Activated effector memory CD4-positive, alpha-beta T cell treated with Interleukin-2 at 50 U/mL for 16 hours (primary cell): ENCODE results near the gene LNP1.

Source experiments
- DNase-seq: peaks from one replicate; pipeline ENCODE4 v3.0.0-alpha.2; 2020

Gene LNP1

DNA sequence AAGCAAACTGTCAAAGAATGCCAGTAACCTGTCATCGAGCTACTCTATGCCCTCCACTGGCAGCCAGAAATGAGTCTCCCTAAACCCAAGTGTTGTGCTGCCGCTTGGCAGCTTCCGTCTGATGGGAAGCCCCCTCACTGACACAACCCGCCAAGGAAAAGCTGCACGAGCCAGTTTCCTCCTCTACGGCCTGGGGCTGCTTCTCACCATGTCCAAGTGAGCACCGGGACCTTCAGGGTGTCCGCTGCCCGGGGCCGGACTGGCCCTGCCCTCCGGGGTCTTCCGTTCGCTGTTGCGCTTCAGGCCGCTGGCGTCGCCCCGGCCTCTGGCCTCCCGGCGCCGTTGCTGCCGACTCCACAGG is 940 bp upstream of the LNP1 start:
- DNase-seq = peak; percentile 16

DNA sequence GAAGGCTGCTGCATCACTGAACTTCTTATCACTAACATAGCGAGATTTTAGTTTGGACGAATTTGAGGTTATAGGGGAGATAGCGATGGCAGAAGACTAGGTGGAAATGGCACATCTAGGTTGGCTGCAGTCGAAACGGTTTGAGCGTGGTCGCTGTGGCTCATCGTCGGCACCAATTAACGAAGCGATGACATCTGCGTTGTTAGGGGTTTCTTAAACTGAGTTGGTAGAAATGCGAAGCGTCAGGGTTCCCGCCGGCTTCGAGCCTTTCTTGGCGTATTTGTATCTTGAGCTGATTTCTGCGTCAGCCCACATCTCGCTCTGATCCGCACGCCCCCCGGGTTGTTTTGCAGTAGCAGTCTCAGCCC is 319 bp downstream of the LNP1 start:
- DNase-seq = no peak

DNA sequence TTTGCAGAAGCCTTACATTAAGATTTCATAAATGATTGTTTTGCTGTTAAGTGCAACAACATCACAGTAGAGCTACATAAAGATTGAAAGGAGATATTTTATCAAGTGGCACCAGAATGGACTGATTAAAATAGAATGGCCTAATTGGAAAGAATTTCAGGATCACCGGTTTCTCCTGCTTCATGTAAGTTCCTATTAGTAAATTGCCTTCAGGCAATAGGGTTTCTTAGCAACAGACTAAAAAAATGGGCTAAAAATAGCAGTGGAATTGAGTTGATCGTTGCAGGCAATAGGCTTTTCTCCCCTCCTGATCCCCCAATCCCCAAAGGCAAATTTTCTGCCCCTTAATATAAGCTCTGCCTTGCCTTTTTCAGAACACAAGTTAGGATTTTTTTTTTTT is 917 bp downstream of the LNP1 start:
- DNase-seq = no peak

DNA sequence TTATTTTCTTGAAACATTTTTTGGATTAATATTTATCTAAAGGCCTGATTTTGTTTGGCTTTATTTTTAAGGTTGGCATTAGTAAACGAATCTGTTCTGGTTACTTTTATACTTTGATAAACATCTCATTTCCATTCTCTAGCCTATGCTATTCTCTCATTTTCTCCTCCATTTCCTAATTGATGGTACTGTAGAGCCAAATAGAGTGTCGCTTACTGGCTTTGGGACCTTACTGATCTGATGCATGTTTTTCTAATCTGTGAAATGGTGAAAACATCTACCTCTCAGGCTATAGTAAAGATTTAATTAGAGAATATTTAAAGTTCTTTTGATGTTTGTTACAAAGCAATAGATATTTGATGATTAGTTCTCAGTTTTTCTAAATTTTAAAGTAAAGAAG is 1.6 kb downstream of the LNP1 start:
- DNase-seq = no peak

DNA sequence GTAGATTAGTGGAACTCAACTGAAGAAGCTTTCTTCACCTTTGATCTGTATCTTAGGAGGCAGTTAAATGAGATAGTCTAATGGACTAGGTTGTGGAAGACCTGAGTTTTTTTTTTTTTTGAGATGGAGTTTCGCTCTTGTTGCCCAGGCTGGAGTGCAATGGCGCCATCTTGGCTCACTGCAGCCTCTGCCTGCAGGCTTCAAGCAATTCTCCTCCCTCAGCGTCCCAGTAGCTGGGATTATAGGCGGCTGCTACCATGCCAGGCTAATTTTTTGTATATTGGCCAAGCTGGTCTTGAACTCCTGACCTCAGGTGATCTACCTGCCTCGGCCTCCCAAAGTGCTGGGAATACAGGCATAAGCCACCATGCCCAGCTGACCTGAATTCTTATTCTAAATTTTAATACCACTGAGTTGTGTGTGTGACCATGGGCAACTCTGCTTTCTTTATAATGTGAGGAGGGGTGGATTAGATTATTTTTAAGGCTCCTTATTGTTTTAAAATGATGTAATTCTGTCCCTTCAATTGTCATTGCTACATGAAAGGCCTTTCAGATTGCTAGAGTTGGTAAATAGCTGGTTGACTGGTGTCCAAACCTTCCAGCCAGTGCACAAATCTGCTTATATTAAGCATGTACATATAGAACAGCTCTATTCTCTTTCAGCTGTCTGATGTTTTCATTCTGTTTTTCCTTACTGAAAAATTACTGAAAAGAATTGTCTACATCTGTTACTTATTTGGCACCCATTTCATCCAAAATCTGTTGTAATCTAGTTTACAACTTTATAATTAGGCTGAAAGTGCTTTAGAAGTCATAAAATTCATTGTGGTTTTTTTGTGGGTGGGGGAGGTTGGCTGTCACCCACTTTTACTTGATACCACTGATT is 2.3 kb downstream of the LNP1 start:
- no peak for DNase-seq

DNA sequence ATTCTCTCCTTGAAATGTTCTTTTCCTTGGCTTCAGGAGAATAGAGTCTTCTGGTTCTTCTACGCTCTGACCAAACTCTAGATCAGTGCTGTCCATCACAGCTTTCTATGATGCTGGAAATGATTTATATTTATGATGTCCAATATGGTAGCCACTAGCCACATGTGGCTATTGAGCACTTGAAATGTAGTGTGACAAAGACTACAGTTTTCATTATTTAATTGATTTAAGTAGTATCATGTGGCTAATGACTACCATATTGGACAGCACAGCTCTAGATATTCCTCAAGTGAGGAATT is 2.9 kb downstream of the LNP1 start:
- DNase-seq = no peak

DNA sequence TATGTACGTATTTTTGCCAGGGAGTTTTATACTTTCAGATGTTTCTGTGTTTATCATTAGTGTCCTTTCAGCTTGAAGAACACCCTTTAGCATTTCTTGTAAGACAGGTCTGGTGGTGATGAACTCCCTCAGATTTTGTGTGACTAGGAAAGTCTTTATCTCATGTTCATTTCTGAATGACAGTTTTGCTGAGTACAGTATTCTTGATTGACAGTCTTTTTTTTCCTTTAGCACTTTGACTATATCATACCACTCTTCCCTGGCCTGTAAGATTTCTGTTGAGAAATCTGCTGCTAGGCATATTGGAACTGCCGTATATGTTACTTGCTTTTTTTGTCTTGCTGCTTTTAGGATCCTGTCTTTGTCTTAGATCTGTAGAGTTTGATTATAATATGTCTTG is 5.8 kb downstream of the LNP1 start:
- no peak for DNase-seq

DNA sequence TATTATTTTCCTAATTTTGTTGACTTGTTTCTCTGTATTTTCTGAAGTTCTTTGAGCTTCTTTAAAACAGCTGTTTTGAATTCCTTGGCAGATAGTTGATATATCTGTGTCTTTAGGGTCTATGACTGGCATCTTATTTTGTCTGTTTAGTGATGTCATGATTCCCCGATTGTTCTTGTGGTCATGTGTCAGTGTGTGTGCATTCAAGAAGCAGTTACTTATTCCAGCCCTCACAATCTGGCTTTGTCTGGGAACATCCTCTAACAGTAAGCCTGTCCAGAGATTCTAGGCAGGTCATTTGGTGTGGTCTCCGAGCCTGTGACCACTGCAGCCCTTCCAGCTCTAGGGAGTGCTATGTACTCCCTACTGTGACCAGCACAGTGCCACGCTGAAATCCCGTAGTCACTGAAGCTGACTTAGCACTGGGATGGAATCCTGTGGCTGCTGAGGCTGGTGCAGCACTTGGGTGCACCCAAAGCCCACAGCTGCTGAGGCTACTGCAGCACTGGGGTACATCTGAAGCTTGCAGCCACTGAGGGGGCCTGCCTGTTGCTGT is 6.7 kb downstream of the LNP1 start:
- no peak for DNase-seq

DNA sequence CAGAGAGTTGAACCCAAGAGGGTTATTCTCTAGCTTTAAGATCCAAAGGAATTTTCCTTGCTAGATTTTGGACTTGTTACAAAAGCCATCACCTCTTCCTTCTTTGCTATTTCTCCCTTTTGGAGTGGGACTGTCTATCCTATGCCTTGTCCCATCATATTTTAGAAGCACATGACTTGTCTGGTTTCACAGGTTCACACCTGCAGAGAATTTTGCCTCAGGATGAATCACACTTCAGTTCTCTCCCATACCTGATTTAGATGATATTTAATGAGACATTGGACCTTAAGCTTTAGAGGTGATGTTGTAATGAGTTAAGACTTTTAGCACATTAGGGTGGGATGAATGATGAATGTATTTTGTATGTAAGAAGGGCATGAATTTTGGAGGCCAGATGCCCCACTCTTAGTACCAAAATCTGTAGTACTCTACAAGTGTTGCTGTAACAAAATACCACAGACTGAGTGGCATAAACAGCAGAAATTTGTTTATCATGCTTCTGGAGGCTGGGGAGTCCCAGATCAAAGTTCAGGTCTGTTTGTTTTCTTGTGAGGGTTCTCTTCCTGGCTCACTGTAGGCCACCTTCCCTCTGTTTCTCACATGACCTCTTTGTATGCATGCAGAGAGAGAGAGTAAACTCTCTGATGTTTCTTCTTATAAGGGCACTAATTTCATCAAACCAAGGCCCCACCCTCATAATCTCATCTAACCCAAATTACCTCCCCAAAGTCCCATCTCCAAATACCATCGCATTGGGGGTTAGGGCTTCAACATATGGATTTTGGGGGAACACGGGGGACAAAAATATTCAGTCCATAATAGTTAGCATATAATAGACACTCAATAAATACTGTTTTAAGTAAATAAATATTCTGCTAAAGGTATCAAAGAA is 10.0 kb downstream of the LNP1 start:
- no peak for DNase-seq

DNA sequence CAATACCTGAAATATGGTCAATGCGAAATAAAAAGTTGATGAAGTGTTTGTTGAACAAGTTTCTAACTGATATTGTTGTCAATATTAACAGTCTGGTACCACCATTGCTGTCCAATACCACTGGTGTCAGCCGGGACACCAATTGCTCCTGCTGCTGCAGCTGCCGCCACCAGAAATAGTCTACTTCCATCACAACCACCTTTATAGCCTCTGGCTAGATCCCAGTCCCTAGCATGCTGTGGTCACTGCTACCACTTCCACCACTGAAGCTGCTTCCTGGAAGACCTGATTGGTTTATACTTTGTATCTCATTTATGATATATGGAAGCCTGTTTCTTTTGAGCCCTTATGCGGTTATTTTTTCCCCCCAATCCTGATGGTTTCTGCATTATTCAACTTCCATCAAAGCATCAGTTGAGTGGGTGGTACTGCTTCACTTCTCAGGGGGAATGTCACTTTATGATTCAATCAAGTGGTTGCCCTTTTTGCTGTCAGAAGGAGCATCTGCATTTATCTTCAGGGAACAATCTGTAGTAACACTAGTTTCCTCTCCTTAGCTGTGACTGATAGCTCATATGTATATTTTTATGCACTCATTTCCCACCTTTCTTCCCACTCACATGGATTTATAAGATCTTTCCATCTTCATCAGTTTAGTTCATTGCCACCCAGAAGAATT is 11.7 kb downstream of the LNP1 start:
- no peak for DNase-seq

DNA sequence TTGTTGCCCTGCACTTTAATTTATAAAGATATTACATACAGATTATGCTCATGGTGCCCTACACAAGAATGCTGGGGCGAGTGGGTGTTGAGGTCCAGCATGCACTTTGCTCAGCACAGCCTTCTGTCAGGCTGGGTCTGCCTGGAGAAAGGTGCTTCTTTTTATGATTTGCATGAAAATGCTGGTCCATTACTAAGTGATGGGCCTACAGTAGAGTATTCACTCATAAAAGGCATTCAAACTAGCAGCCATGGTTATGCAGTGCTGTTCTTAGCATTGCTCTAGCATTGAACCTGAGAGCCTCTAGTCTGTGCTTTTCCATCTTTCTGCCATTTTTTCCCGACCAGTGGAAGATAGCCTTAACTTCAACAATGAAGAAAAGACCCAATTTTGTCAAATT is 12.3 kb downstream of the LNP1 start:
- DNase-seq = no peak

DNA sequence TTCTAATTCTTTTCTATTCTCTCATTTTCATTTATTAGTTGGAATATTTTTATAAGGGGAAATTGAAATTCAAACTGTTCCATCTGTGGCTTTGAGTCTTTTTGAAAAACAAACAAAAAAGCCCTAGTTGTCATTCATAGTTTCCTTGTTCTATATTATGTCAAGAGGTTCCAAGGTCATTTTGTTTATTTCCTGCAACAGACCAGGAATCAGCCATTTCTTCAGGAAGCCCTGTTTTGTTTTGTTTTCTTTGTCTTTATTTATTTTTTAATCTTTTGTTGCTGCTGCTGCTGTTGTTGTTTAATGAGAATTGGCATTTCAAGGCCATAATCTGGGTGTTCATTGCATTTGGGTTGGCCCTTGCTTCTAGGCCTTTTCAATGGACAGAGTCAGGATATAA is 14.8 kb downstream of the LNP1 start:
- DNase-seq = no peak

DNA sequence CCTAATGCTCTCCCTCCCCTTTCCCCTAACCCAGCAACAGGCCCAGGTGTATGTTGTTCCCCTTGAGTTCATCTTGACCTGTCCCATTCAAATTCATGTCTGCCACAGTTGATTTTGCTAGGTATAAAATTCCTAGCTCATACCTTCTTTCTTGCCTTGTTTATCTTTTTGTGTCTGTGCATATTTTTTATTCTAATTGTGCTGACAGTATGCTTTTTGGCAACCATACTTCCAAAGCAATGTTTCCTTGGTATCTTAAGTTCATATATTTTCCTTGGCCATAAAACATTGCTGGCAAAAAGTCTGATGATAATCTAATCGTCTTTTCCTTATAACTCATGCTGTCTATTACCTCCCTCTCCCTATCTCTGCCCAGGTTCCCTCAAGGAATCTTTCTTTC is 15.5 kb downstream of the LNP1 start:
- no peak for DNase-seq

DNA sequence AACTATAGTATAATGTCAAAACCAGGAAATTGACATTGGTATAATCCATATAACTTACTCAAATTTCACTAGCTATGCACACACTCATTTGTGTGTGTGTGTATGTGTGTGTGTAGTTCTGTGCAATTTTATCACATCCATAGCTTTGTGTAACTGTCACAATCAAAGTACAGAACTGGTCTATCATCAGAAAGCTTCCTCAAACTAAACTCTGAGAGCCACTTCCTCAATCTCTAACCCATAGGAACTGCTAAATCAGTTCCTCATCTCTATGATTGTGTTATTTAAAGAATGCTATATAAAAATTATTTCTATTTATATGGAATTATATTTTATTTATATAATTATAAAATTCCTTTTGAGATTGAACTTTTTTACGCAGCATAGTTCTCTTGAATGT is 18.1 kb downstream of the LNP1 start:
- DNase-seq = no peak

DNA sequence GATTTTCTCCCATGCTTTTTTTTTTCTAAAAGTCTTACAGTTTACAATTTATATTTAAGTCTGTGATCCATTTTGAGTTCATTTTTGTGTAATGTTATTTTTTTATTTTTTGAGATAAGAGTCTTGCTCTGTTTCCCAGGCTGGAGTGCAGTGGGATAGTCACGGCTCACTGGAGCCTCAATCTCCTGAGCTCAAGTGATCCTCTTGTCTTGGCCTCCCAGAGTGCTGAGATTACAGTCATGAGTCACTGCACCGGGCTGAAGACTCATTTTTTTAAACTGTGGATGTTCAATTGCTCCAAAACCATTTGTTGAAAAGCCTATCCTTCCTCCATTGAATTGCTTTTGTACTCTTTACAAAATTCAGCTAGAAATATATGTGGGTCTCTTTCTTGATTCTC is 19.5 kb downstream of the LNP1 start:
- no peak for DNase-seq

DNA sequence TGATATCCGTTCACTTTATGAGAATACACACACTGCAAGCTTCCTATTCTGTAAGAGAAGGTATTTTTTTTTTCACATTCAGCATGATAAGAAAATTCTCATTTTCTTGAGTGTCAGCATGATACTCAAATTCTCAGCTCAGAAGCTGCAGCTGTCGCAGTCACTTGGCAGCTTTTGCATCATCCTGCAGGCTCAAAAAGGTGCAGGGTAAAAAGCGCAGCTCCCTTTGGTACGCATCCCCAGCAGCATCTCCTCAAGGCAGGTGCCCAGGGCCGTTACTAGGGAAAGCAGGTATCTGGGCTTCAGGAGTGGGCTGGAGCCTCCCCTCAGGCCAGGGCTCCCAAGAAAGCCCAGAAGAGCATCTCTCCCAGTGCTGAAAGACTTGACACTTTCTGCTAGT is 22.3 kb downstream of the LNP1 start:
- DNase-seq = no peak

DNA sequence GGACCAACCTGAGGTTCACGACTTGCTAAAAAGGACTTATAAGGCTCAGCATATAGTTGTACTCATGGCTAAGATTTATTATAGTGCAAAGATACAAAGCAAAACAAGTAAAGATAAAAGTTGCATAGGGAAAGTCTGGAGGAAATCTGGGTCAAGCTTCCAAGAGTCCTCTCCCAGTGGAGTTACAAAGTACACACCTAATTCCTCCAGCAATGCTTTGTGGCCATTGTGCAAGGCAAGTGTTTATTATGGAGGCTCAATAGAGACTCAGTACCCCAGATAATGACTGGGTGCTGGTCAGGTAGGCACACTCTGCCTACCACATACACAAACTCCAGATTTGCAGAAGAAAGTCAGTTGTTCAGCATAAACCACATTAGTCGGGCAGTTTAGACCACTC is 22.9 kb downstream of the LNP1 start:
- no peak for DNase-seq

DNA sequence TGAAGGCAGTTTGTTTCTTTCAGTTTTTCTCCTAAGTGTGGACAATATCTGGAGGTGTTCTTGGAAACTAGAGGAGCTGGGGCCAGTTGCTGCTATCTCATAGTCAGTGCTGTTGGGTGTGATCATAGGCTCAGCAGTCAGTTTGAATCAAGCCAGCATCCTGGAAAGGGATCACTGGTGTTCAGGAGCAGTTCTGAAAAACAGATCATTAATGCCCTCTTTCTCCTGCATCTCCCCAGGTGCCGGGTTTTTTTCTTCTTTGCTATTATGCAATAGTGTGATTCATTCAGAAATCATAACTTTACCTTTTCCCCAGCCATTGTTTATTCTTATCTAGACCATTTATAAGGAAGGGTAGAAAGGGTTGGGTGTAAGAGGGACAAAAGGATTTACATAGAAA is 24.0 kb downstream of the LNP1 start:
- no peak for DNase-seq

DNA sequence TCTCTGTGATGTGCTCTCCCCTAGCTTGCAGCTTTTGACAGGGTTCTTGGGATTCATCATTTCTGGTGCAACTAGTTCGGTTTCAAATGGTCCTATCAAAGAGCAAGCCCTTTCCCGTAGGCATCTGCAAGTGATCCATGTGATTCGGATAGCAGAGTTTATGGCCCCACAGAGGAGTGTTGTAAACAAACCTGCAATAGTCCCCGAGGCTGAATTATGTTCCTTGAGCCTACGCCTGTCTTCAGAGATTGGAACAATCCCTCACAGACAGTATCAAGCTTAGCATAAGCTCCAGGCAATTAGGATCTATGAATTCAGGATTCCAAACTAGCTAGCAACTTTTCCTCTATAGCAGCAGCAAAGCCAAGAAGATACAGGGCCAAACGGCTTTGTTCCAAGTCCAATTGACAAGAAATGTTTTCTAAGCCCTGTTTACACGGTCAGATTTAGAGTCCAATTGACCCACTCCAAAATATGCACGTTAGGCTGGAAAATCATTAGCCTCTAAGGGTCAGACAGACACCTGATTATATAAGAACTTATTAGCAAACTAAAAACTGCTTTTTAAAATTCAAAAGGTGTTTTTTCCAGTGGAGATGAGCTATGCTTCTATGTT is 24.8 kb downstream of the LNP1 start:
- DNase-seq = no peak

DNA sequence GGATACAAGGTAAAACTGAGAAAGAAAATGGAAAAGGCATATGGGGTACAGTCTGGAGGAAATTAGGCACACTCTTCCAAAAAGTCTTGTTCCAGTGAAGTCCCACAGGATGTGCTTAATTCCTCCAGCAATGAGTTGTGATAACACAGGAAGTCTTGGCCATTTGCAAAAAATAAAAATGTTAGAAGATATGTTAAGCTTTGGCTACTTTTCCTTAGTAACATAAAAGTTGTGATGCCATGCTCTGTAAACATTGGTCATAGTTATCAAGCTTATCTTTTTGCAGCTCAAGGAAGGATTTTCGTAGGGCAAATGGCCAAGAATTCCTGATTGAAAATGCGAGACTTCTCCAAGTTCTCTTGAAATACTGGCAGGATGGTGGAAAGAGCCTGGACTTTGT is 26.4 kb downstream of the LNP1 start:
- DNase-seq = no peak

DNA sequence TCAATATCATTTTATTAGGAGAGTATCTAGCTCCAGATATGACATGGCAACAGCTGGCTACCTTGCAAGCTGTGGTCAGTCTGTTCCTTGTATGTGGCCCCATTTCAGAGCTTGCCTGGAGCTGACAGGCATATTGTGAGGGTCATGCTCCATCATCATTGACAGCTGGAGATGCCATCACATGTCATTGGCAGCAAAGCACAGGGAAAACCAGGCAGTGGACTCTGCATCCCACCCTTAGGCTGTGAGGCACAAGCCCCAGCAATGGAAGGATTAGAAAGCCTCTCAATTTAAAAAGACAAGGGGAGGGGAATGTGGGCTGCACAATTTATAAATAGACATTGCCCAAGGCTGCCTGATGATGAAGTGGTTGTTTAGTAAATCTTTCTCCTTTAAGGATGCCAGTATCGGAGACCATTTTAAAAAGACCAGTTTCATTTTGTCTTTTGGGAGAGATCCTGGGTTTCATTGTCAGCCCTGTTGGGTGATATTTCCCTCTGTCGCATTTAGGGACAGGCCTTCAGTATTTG is 27.9 kb downstream of the LNP1 start:
- DNase-seq = no peak

DNA sequence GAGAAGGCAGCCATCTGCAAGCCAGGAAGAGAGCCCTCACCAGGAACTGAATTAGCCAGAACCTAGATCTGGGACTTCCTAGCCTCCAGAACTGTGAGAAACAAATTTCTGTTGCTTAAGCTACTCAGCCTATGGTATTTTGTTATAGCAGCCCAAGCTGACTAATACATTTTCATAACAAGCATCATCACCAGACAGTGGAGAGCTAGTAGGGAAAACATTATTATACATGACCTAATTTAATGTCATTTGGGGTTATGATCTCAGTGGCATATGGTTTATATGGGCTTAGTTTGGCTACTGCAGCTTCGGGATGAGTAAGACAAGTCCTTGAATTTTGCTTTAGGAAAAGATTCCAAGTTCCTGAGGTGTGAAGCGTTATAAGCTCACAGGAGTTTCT is 35.6 kb downstream of the LNP1 start:
- DNase-seq = no peak
